Umbilical cord (tissue), 2 donors: ENCODE results near the gene BLOC1S3. TPM values are rescaled to one million over a fixed set of nuclear protein-coding genes. Genes with fewer than 3 reads are reported as not detected.
"Not testable (repeated sequence)": the region's sequence is repeated elsewhere in the genome, so short reads cannot be mapped to it uniquely, and the experiment has no call there.

Experiments
- DNase-seq: peaks from one replicate; pipeline ENCODE4 v3.0.0-alpha.2; 2015; ENCODE audit warnings: low spot score
- total RNA-seq: library from RNA; depleted of rRNA; stranded (reverse); fragments of >200 nt; gene quantifications from one replicate; pipeline ENCODE4 v1.2.3, GENCODE V29; 2014; ENCODE audit warnings: low replicate concordance; ENCODE audit not compliant: insufficient read depth

BLOC1S3 gene
- total RNA-seq, 1 donor from 2014 or later: 0.72 TPM

GRCh38 chr19:45222724-45223123, 44.1 kb downstream of the BLOC1S3 start:
- no peak for DNase-seq

- no peak for DNase-seq
These were observed 45.3 kb downstream of the BLOC1S3 start for GRCh38 chr19:45223879-45224278.

GRCh38 chr19:45224645-45225044, 46.1 kb downstream of the BLOC1S3 start:
- no peak for DNase-seq

DNA sequence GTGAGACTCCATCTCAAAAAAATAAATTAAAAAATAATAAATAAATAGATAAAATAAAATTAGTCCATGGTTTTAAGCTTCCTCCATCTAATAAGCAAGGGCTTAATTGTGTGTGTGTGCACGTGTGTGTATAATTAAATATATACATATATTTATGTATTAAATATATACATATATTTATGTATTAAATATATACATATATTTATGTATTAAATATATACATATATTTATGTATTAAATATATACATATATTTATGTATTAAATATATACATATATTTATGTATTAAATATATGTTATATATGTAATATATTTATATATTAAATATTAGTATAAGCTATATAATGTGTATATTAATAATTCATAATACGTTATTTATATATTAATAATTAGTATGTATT, 50.5 kb downstream of the BLOC1S3 start:
- not testable (repeated sequence) for DNase-seq

Other genes starting within 250 kb of the BLOC1S3 start
- gene APOC4, start 236.5 kb upstream of the BLOC1S3 start, total RNA-seq: not detected
- not detected for gene APOC2, start 232.7 kb upstream of the BLOC1S3 start, total RNA-seq
- gene CLPTM1, start 223.4 kb upstream of the BLOC1S3 start, total RNA-seq: 34.4 TPM
- gene RELB, start 177.3 kb upstream of the BLOC1S3 start, total RNA-seq: 4.8 TPM
- gene CLASRP, start 139.7 kb upstream of the BLOC1S3 start, total RNA-seq: 12.0 TPM
- gene ZNF296, start 102.3 kb upstream of the BLOC1S3 start, total RNA-seq: not detected
- gene GEMIN7, start 99.5 kb upstream of the BLOC1S3 start, total RNA-seq: 3.1 TPM
- gene PPP1R37, start 85.6 kb upstream of the BLOC1S3 start, total RNA-seq: 40.2 TPM
- 0.48 TPM for gene NKPD1, start 17.8 kb upstream of the BLOC1S3 start, total RNA-seq
- 12.5 TPM for gene TRAPPC6A, start 547 bp upstream of the BLOC1S3 start, total RNA-seq
- not detected for gene EXOC3L2, start 66.6 kb downstream of the BLOC1S3 start, total RNA-seq
- 11.3 TPM for gene MARK4, start 72.5 kb downstream of the BLOC1S3 start, total RNA-seq
- not detected for gene CKM, start 144.1 kb downstream of the BLOC1S3 start, total RNA-seq
- 4.3 TPM for gene KLC3, start 162.0 kb downstream of the BLOC1S3 start, total RNA-seq
- gene ERCC2, start 191.8 kb downstream of the BLOC1S3 start, total RNA-seq: 25.3 TPM
- gene PPP1R13L, start 226.3 kb downstream of the BLOC1S3 start, total RNA-seq: 9.4 TPM
- gene POLR1G, start 227.9 kb downstream of the BLOC1S3 start, total RNA-seq: 8.7 TPM
- gene ERCC1, start 245.1 kb downstream of the BLOC1S3 start, total RNA-seq: 66.2 TPM